22Rv1 (cell line): ENCODE data around the gene MYH9.
"Not testable (repeated sequence)": the region's sequence is repeated elsewhere in the genome, so short reads cannot be mapped to it uniquely, and the experiment has no call there.

Experiments
- H3K27ac ChIP-seq: fragments of 450-650 bp; 2 replicates; pipeline ENCODE4 v1.5.1; 2017
- CTCF ChIP-seq: fragments of 450-650 bp; IDR thresholded peaks from 2 replicates; pipeline ENCODE4 v1.5.1; 2017; ENCODE audit warnings: mild to moderate bottlenecking
- ZFX ChIP-seq: fragments of 450-650 bp; IDR thresholded peaks from 2 replicates; pipeline ENCODE4 v1.6.1; 2017; ENCODE audit warnings: antibody characterized with exemption, borderline replicate concordance

The MYH9 gene

GRCh38 chr22:36257308-36257707 is 130.5 kb downstream of the MYH9 start:
- TF ChIP-seq ZFX (no peak), CTCF (no peak)
- H3K27ac ChIP-seq: no peak overlapping the region

- no peak for TF ChIP-seq ZFX
- TF ChIP-seq CTCF: no peak
- no peak overlapping the region for H3K27ac ChIP-seq
Observed at GRCh38 chr22:36256478-36256877, 131.3 kb downstream of the MYH9 start.

- not testable (repeated sequence) for H3K27ac ChIP-seq
Observed at GRCh38 chr22:36255572-36255971, 132.2 kb downstream of the MYH9 start.

- H3K27ac ChIP-seq: no peak overlapping the region
- no peak for TF ChIP-seq ZFX
- no peak for TF ChIP-seq CTCF
Observed at GRCh38 chr22:36253523-36254490, 134.0 kb downstream of the MYH9 start.

- no peak for TF ChIP-seq CTCF
- no peak for TF ChIP-seq ZFX
- H3K27ac ChIP-seq: no peak within 1 kb of the TSS
Observed at GRCh38 chr22:36252754-36253522, 134.8 kb downstream of the MYH9 start, which contains the start of gene APOL1. TSS of gene APOL1 (plus strand) at chr22:36253133. CDS start at chr22:36254956, 1,823 bp downstream.

- not testable (repeated sequence) for H3K27ac ChIP-seq
Observed at GRCh38 chr22:36251979-36252608, 135.7 kb downstream of the MYH9 start.

- not testable (repeated sequence) for H3K27ac ChIP-seq
Observed at GRCh38 chr22:36250292-36250960, 137.3 kb downstream of the MYH9 start.

GRCh38 chr22:36249160-36249559 is 138.6 kb downstream of the MYH9 start:
- H3K27ac ChIP-seq: no peak overlapping the region
- no peak for TF ChIP-seq CTCF
